ENCODE results near the gene ATP2A3.

DNA sequence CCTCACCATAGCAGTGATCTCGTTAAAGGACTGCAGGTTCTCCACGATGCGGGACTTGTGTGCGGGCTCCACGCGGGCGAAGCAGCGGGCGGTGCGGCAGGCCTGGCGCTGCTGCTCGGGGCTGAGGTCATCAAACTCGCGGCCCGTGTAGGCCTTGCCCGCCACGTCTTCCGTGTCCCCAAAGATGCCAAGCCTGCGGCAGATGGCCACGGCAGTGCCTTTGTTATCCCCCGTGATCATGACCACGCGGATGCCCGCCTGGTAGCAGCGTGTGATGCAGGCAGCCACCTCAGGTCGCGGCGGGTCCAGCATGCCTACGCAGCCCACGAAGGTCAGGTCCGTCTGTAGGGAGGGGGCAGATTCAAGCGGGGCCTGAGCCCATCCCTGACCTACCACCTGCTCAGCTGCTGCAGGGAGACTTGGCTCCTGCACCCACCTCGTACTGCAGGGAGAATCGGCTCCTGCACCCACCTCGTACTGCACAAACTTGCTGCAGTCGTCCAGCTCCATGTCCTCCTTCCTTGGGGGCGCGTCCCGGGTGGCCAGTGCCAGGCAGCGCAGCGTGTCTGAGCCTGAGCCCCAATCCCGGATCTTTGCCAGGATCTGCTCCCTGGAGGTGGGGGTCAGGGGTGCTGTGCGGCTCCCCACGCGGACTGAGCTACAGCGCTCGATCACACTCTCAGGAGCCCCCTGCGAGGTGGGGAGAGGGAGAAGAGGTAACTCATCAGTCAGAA, 23.1 kb downstream of the ATP2A3 start:
- TF ChIP-seq, protein P1, sequence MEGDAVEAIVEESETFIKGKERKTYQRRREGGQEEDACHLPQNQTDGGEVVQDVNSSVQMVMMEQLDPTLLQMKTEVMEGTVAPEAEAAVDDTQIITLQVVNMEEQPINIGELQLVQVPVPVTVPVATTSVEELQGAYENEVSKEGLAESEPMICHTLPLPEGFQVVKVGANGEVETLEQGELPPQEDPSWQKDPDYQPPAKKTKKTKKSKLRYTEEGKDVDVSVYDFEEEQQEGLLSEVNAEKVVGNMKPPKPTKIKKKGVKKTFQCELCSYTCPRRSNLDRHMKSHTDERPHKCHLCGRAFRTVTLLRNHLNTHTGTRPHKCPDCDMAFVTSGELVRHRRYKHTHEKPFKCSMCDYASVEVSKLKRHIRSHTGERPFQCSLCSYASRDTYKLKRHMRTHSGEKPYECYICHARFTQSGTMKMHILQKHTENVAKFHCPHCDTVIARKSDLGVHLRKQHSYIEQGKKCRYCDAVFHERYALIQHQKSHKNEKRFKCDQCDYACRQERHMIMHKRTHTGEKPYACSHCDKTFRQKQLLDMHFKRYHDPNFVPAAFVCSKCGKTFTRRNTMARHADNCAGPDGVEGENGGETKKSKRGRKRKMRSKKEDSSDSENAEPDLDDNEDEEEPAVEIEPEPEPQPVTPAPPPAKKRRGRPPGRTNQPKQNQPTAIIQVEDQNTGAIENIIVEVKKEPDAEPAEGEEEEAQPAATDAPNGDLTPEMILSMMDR (IDR thresholded peaks at IDR 0.05) = no peak
- no peak for TF ChIP-seq POLR2A (IDR thresholded peaks at IDR 0.05)

Measured in adrenal gland (tissue), 5 donors.